Uterus (tissue), 2 donors: ENCODE data around the gene WASF1.

Experiments
- POLR2A ChIP-seq, 2 donors: fragments of 450-650 bp; IDR thresholded peaks; one replicate each; pipeline ENCODE4 v1.6.1; 2016; ENCODE audit warnings: antibody characterized with exemption in 2 of 2, mild to moderate bottlenecking in 1 of 2, moderate library complexity in 1 of 2
- TF ChIP-seq, protein P1 (sequence below), 4 experiments: fragments of 200-600 bp in 2 of 4; fragments of 450-650 bp in 2 of 4; sonication (generic) in 2 of 4; IDR thresholded peaks; one replicate each; pipeline ENCODE4 v1.5.1; 2016 to 2019; ENCODE audit warnings: antibody characterized with exemption in 4 of 4, mild to moderate bottlenecking in 2 of 4, moderate library complexity in 1 of 4

DNA sequence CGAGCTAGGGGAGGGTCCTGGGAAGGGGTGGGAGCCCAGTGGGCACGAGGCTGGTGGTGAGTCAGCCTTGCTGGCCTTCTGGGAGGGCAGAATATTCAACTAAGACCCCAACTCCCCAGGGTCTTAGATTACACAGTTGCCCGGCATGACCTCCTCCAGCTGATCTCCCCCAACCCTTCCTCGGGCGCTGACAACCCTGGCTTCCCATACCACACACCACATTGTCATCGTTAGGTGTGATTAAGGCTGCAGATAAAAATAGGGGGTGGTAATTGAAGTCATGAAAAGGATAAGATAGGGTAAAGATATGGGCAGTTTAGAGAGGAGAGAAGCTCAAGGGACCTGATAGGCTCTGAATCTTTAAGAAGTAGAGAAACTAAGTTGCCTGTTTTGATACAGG lies 11.3 kb upstream of the WASF1 start:
- TF ChIP-seq, protein P1, sequence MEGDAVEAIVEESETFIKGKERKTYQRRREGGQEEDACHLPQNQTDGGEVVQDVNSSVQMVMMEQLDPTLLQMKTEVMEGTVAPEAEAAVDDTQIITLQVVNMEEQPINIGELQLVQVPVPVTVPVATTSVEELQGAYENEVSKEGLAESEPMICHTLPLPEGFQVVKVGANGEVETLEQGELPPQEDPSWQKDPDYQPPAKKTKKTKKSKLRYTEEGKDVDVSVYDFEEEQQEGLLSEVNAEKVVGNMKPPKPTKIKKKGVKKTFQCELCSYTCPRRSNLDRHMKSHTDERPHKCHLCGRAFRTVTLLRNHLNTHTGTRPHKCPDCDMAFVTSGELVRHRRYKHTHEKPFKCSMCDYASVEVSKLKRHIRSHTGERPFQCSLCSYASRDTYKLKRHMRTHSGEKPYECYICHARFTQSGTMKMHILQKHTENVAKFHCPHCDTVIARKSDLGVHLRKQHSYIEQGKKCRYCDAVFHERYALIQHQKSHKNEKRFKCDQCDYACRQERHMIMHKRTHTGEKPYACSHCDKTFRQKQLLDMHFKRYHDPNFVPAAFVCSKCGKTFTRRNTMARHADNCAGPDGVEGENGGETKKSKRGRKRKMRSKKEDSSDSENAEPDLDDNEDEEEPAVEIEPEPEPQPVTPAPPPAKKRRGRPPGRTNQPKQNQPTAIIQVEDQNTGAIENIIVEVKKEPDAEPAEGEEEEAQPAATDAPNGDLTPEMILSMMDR (IDR thresholded peaks at IDR 0.05) = no peak
- TF ChIP-seq POLR2A (IDR thresholded peaks at IDR 0.05) = no peak
